ENCODE data around the gene BET1L.
"Not testable (repeated sequence)": the region's sequence is repeated elsewhere in the genome, so short reads cannot be mapped to it uniquely, and the experiment has no call there.

BET1L gene

DNA sequence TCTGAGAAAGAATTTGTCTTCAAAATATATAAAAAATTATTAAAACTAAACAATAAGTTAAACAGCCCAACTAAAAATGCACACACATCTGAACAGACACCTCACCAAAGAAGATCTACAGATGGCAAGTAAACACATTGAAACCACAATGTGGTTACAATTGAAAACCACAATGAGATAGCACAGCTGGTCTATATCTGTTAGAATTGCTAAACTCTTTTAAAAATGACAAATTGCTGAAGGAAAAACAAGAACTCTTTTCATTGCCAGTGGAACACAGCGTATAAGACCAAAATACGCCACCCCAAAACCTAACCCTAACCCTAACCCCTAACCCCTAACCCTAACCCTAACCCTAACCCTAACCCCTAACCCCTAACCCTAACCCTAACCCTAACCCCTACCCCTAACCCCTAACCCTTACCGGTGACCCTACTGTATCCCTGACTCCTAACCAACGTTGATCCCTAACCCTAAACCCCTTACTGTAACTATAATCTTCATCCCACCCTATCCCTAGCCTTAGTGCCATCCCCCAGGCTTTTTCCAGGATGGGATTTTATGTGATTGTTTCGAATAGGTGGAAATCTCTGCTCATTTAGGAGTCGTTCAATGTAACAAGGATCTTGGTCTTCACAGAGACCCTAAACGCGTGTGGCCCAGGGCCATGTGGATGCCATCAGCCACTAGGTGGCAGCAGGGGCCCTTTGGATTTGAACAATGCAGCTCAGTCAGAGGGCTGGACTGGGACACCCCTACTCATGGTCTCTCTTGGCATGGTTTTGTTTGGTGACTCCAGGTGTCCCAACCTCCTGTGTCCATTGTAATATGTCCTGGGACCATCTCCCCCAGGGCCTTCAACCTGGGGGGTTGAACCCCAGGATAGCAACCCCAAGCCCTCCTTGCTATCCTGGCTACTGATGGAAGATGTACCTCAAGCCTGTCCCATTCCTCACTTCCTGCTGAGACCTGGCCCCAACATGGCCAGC, 15.4 kb downstream of the BET1L start:
- not testable (repeated sequence) for H3K9ac ChIP-seq (ENCODE audit: low read depth, low read length); H3K9me3 ChIP-seq (ENCODE audit: control insufficient read depth, insufficient read depth, low read length); H3K4me1 ChIP-seq (ENCODE audit: control insufficient read depth, insufficient read depth, low read length); H3K27me3 ChIP-seq (ENCODE audit: control insufficient read depth, insufficient read depth, low read length); H3K36me3 ChIP-seq (ENCODE audit: control insufficient read depth, insufficient read depth, low read length); H3K27ac ChIP-seq (ENCODE audit: low read depth, low read length); H3K4me3 ChIP-seq (ENCODE audit: low read depth, low read length)

DNA sequence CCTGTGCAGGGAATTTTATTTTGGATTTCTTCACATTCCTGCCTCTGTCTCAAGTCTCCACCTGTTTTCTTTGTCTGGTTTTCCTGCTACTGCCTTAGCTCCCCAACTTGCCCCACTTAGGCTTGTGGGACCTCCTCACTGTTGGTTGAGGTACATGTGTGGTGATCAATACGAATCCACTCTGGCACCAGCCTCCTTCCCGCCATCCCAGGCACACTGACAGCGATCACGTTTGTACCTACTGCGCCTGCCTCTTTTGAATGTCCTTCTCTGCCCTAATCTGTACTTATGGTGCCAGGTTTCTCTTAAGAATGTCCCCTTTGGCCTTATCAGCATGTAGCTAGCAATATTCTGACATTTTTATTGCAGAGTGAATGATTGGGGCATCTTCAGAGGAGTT, 16.7 kb downstream of the BET1L start:
- H3K9me3 ChIP-seq (ENCODE audit: control insufficient read depth, insufficient read depth, low read length); H3K27me3 ChIP-seq (ENCODE audit: control insufficient read depth, insufficient read depth, low read length); H3K4me1 ChIP-seq (ENCODE audit: control insufficient read depth, insufficient read depth, low read length); H3K36me3 ChIP-seq (ENCODE audit: control insufficient read depth, insufficient read depth, low read length); H3K9ac ChIP-seq (ENCODE audit: low read depth, low read length); H3K4me3 ChIP-seq (ENCODE audit: low read depth, low read length); H3K27ac ChIP-seq (ENCODE audit: low read depth, low read length): not testable (repeated sequence)

DNA sequence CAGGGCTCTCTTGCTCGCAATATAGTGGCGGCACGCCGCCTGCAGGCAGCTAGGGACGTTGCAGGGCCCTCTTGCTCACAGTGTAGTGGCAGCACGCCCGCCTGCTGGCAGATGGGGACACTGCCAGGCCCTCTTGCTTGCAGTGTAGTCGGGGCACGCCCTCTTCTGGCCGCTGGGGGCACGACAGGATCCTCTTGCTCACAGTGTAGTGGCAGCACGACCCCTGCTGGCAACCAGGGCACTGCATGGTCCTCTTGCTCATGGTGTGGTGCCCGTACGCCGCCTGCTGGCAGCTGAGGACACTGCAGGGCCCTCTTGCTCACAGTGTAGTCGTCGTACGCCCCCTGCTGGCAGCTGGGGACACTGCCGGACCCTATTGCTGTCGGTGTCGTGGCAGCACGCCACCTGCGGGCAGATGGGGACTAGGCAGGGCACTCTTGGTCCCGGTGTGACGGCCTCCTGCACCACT, 17.3 kb downstream of the BET1L start:
- H3K36me3 ChIP-seq (ENCODE audit: control insufficient read depth, insufficient read depth, low read length); H3K4me3 ChIP-seq (ENCODE audit: low read depth, low read length); H3K27ac ChIP-seq (ENCODE audit: low read depth, low read length); H3K4me1 ChIP-seq (ENCODE audit: control insufficient read depth, insufficient read depth, low read length); H3K9ac ChIP-seq (ENCODE audit: low read depth, low read length); H3K27me3 ChIP-seq (ENCODE audit: control insufficient read depth, insufficient read depth, low read length); H3K9me3 ChIP-seq (ENCODE audit: control insufficient read depth, insufficient read depth, low read length): not testable (repeated sequence)

DNA sequence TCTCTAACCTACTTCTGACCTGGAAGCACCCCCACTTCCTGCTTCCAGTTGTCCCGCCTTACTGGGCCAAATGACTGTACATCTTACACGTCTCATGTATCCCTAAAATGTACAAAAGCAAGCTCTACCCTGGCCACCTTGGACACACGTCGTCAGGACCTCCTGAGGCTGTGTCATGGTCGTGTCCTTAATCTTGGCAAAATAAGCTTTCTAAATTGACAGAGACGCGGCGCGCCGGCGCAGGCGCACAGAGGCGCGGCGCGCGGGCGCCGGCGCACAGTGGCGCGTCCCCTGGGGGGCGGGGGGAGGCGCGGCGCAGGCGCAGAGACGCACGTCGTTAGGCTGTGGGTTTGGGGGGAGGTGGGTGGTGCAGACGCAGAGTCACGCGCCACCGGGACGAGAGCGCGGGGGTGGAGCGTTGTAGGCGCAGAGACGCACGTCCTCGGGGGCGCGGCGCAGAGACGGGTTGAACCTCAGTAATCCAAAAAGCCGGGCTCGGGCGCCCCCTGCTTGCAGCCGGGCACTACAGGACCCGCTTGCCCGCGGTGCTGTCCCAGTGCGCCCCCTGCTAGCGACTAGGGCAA, 17.9 kb downstream of the BET1L start:
- H3K9ac ChIP-seq (ENCODE audit: low read depth, low read length); H3K27me3 ChIP-seq (ENCODE audit: control insufficient read depth, insufficient read depth, low read length); H3K27ac ChIP-seq (ENCODE audit: low read depth, low read length); H3K4me1 ChIP-seq (ENCODE audit: control insufficient read depth, insufficient read depth, low read length); H3K4me3 ChIP-seq (ENCODE audit: low read depth, low read length); H3K36me3 ChIP-seq (ENCODE audit: control insufficient read depth, insufficient read depth, low read length); H3K9me3 ChIP-seq (ENCODE audit: control insufficient read depth, insufficient read depth, low read length): not testable (repeated sequence)

DNA sequence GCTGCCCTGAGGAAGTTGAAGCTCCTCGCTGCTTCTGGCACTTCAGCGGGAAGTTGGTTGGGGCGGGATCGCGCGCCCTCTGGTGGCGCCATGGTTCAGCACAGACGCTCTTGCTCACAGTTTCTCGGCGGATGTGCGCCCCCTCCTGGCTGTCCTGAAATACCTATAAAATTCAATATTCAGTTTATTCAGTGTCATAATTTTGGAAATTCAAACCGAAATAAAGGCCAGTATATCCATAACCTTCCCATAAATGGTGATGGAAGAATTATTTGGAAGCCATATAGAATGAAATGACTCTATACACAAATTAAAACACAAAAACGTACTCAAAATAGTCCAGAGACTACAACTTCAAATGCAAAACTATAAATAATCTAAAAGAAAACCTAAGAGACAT, 27.0 kb downstream of the BET1L start:
- not testable (repeated sequence) for H3K27me3 ChIP-seq (ENCODE audit: control insufficient read depth, insufficient read depth, low read length); H3K9ac ChIP-seq (ENCODE audit: low read depth, low read length); H3K4me3 ChIP-seq (ENCODE audit: low read depth, low read length); H3K9me3 ChIP-seq (ENCODE audit: control insufficient read depth, insufficient read depth, low read length); H3K36me3 ChIP-seq (ENCODE audit: control insufficient read depth, insufficient read depth, low read length); H3K4me1 ChIP-seq (ENCODE audit: control insufficient read depth, insufficient read depth, low read length); H3K27ac ChIP-seq (ENCODE audit: low read depth, low read length)

All from HUES48 (cell line).